Measurements from ENCODE around the gene SNHG17.
A peak's percentile ranks its signal among the peaks of the same experiment; 100 is the strongest.
"Not testable (repeated sequence)": the region's sequence is repeated elsewhere in the genome, so short reads cannot be mapped to it uniquely, and the experiment has no call there.

SNHG17 gene

DNA sequence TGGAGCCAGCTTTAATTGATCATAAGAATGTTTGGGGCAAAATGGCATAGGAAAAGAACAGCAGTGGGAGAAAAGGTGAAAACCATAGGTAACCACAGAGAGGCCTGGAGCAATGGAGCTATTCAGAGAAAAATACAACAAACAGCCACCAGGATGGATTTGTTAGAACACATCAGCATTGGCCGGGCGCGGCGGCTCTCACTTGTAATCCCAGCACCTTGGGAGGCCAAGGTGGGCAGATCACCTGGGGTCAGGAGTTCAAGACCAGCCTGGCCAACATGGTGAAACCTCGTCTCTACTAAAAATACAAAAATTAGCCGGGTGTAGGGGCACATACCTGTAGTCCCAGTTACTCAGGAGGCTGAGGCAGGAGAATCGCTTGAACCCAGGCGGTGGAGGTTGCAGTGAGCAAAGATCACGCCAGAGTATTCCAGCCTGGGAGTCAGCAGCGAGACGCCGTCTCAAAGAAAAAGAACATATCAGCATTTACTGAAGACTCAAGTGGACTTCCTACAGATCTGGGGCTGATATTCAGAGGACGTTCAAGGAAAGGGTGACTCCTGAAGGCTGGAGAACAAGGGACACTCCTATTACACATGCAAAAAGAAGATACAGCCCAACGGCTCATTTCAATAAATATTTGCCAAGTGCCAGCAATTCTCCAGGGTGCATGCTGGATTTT, 20.2 kb downstream of the SNHG17 start:
- no peak for DNase-seq

DNA sequence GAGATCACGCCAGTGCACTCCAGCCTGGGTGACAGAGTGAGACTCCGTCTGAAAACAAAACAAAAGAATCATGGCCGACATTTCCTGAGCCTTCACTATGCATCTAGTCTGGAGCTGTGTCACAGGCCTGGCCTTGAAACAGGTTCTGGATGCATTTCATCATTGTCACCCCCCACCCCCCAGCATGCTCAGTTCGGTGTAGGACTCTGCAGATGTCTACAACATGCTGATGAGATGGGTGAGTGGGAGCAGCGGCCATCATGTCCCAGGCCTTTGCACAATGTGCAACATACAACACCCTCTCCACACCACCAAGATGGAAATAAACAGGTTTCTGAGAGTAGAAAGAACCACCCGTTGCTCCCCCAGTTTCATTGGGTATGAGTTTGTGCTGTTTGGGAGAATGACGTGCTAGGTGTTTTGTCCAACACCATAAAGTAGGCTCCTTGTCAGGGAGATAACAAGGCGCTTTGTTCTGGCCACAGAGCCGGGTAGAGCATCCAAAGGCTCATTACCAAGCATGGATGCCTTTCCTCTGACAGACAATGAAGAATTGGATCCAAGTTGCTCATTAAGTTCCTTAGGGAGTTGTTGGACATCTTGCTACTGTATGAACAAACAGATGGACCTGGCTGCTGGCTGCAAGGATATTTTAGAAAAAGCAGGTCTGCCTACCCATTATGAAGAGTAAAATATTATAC, 22.1 kb downstream of the SNHG17 start:
- no peak for DNase-seq

DNA sequence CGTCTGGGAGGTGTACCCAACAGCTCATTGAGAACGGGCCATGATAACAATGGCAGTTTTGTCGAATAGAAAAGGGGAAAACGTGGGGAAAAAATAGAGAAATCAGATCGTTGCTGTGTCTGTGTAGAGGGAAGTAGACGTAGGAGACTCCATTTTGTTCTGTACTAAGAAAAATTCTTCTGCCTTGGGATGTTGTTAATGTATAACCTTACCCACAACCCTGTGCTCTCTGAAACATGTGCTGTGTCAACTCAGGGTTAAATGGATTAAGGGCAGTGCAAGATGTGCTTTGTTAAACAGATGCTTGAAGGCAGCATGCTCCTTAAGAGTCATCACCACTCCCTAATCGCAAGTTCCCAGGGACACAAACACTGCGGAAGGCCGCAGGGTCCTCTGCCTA, 27.3 kb downstream of the SNHG17 start:
- DNase-seq = not testable (repeated sequence)

DNA sequence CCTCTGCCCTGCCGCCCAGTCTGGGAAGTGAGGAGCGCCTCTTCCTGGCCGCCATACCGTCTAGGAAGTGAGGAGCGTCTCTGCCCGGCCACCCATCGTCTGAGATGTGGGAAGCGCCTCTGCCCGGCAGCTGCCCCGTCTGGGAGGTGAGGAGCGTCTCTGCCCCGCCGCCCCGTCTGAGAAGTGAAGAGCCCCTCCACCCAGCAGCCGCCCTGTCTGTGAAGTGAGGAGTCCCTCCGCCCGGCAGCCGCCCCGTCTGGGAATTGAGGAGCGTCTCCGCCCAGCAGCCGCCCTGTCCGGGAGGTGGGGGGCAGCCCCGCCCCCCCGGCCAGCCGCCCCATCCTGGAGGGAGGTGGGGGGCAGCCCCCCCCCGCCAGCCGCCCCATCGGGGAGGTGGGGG, 27.8 kb downstream of the SNHG17 start:
- no peak for DNase-seq

GRCh38 chr20:38406476-38406875, 28.7 kb downstream of the SNHG17 start:
- no peak for DNase-seq

- DNase-seq = no peak
Measured at GRCh38 chr20:38405132-38405531, 30.0 kb downstream of the SNHG17 start.

DNA sequence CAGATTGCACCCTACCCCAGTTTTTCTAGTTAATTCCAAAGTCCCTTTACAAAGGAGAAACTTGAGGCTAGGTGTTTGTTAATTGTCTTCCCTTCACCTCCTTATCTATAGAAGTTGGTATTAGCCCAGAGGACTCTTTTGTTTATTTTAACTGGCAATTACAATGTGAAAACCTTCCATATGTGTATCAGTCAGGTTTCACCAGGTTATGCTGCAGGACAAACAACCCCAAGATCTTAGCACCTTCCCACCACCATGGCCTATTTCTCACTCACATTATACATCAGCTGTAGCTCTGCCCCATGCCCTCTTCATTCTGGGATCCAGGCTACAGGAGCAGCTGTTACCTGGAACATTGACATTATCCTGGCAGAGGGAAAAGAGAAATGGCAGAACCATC, 31.1 kb downstream of the SNHG17 start:
- DNase-seq = no peak

DNA sequence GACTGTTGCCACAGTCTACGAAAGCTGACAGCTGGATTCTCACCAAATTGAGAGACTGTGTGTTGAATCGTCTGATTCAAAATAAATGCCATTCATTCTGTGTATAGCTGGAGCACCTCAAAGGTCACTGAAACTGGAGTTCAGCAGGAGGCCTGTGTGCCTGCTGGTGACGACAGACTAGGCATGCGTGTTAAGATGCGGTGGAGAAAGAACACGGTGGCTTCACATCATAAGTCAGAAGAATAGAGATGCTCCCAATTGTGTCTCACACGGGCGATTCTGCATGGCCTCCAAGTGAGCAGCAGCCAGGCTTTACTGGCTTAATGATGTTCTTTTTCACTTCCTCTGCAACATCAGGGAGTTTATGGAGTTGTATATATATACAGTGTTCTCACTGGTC, 32.3 kb downstream of the SNHG17 start:
- DNase-seq = no peak

DNA sequence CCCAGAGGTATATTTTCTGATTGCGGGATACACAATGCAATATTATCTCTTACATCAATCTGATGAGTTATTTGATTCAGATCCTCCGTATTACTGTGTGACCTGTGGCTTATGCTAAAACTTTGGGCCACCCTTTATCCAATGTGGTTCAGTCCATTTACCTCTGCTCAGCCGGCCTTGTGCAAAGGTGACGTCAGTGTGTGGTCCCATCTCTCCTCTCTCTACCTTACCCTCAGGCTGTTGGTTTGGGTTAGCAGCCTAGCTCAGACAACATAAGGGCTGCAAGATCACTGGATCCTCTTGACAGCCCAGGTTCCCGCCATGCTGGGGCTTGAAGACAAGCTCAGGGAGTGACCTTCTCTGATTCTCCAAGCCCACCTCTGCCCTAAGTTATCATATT, 33.0 kb downstream of the SNHG17 start:
- DNase-seq = no peak

GRCh38 chr20:38395751-38396395, 39.3 kb downstream of the SNHG17 start:
- DNase-seq = not testable (repeated sequence)

- no peak for DNase-seq
Measured at GRCh38 chr20:38395165-38395564, 40.0 kb downstream of the SNHG17 start.

- DNase-seq = no peak
Measured at GRCh38 chr20:38393259-38393658, 41.9 kb downstream of the SNHG17 start.

DNA sequence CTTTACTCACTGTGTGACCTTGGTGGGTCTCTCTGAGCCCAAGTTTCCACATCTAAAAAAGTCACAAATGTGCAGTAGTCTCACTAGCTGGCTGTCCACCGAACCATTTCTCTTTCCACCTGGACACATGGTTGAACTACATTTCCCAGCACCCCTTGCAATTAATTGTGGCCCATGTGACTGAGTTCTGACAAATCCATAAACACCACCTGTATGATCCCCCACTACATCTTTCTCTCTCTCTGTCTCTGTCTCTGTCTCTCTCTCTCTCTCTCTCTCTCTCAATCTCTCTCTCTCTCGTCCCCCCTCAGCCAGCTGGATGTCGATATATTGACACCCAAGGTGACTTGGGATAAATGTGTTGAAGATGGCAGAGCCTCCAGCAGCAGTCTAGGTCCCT, 42.8 kb downstream of the SNHG17 start:
- no peak for DNase-seq

DNA sequence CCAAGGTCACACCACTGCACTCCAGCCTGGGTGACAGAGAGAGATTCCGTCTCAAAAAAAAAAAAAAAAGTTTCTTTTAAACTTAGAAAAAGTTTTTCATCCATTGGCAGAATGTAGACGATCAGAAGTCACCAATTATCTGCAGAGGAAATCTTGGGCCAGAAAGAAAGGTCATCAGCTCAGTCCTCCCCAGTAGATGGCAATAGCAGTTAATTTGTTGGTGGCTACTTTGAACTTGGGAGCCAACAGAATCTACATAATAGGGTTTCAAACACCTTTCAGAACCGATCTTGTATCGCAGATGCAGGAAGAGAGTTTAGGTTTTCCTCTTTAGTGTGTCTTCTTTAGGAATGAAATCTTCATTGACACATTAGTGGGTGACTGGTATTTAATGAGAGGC, 47.2 kb downstream of the SNHG17 start:
- peak; percentile 30 for DNase-seq

DNA sequence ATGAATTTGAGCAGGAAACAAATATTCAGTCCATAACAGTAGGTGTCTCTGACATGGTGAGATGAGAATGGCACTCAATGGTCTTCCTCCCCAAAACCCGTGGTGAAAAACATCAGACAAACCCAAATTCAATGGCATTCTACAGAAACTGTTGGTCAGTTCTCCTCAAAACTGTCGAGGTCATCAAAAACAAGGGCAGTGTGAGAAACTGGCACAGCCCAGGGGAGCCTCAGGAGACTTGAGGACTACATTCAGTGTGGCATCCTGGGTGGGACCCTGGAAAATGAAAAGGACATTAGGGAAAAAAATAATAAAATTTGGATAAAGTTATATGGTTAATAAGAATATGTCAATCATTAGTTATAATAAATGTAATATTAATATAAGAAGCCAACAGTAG, 48.3 kb downstream of the SNHG17 start:
- no peak for DNase-seq

- no peak for DNase-seq
Measured at GRCh38 chr20:38386004-38386403, 49.1 kb downstream of the SNHG17 start.

DNA sequence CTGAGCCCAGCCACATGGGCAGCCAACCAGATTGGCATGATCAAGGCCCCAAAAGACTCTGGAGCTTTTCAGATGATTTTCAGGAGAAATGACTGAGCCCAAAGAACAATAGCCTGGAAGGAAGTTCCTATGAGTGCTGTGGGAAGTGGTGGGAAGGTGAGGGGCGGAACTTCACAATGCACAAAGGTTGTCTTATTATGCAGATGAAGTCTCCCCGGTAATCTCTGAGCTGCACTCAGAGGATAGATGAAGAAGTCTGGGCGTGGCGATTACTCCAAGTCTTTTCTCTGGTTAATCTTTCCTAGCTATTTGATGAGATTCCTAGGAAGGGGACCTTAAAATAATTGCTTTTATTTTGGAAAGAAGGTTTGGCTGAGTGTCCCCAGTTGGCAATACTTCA, 52.0 kb downstream of the SNHG17 start:
- DNase-seq = no peak

GRCh38 chr20:38377838-38378237, 57.3 kb downstream of the SNHG17 start:
- DNase-seq = not testable (repeated sequence)

- no peak for DNase-seq
Measured at GRCh38 chr20:38377039-38377685, 58.0 kb downstream of the SNHG17 start.

- DNase-seq = no peak
Measured at GRCh38 chr20:38373898-38374297, 61.2 kb downstream of the SNHG17 start.

DNA sequence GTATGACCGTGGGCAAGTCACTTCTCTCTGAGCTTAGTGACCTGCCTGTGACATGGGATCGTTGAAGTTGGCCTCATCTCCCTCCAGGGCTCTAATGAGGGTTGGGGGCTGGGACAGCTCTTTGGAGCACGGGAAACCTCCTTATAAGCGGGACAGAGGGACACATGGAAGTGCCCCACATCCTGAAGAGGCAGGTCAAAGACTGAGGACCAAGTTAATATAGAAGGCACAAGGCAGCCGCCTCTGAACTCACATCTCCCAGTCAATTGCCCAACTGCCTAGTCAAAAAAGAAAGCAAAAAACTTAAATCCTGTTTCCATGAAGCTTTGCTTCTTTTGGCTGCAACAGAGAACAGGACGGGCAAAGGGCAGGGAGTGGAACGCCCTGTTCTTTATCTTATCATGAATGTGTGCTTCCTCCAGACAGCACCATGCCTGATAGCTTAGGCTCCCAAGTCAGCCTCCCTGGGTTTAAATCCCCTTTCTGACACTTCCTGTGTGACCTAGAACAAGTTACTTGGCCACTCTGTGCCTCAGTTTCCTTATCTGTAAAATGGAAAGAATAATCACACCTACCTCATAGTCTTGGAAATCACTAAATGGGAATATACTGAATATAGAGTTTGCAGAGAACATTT, 61.8 kb downstream of the SNHG17 start:
- DNase-seq = no peak

DNA sequence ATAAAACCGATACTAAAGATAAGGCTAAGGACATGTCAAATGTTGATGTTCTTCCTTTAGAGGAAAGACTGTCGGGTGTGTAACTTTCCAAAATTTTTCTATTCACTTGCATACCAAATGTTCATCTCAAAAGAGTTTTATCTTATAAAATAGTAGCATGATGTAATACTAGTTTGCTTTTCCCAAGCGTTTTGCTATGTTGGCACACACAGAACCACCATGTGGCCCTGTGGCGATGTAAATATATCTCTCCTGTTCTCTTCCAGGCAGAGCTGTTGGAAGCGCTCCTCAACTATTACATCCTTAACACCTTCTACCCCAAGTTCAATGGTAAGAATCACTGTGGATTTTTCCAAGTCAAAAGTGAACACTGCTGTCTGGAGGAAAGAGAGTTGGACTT, 62.3 kb downstream of the SNHG17 start:
- DNase-seq = no peak
